Left ventricle myocardium inferior (tissue), 1 donor: ENCODE data around the gene AGBL5. TPM values are rescaled to one million over a fixed set of nuclear protein-coding genes. Genes with fewer than 3 reads are reported as not detected.

Experiments used
- DNase-seq: peaks from one replicate; pipeline ENCODE4 v3.0.0-alpha.2; 2020
- H3K27ac ChIP-seq: fragments of 200-600 bp; replicated peaks from 2 replicates; pipeline ENCODE4 v1.8.0; 2021
- H3K27me3 ChIP-seq: fragments of 200-600 bp; 2 replicates; pipeline ENCODE4 v1.8.0; 2021; ENCODE audit warnings: low read depth
- H3K36me3 ChIP-seq: fragments of 200-600 bp; 2 replicates; pipeline ENCODE4 v1.8.0; 2021
- H3K4me1 ChIP-seq: fragments of 200-600 bp; 2 replicates; pipeline ENCODE4 v1.8.0; 2021
- H3K4me3 ChIP-seq: fragments of 200-600 bp; 2 replicates; pipeline ENCODE4 v1.8.0; 2021; ENCODE audit warnings: mild to moderate bottlenecking, moderate library complexity
- H3K9me3 ChIP-seq: fragments of 200-600 bp; replicated peaks from 2 replicates; pipeline ENCODE4 v1.8.0; 2021
- CTCF ChIP-seq: fragments of 200-600 bp; IDR thresholded peaks from 2 replicates; pipeline ENCODE4 v1.8.0; 2021; ENCODE audit warnings: antibody characterized with exemption, mild to moderate bottlenecking, borderline replicate concordance
- intact Hi-C: fragments of 100-400 bp; cut with micrococcal nuclease; formaldehyde crosslinking; loops from one replicate; pipeline ENCODE4 v1.11.0; 2022
- total RNA-seq: library from RNA; stranded (reverse); fragmentation: NEBNext Ultra II Directional; extraction: Animal tissue kit (Norgen Biotek cat#: 25700); gene quantifications from one replicate; pipeline ENCODE4 v1.2.1, GENCODE V29; 2021
- donor health status: DM: no; HTN: yes; CAD: no; lungs with severe emphysema.

Gene AGBL5
- total RNA-seq, 1 donor from 2014 or later, result 10.0 TPM

GRCh38 chr2:27084297-27085061 lies 33.0 kb downstream of the AGBL5 start:
- Histone ChIP-seq H3K36me3 (no peaks in the 10 kb centered on the region), H3K4me1 (peaks cover 64% of the 10 kb centered on the region), H3K27me3 (no peaks in the 10 kb centered on the region), H3K27ac (peak overlapping the region; percentile 97), H3K9me3 (no peaks in the 10 kb centered on the region), H3K4me3 (no peak overlapping the region)
- no peak for DNase-seq
- no peak for TF ChIP-seq CTCF
- intact Hi-C loops, result loop anchor here (10.0 kb wide), 1 partner anchor 120 kb away; no protein-coding TSS in a partner anchor

- Histone ChIP-seq H3K27ac (peak overlapping the region; percentile 97), H3K4me1 (peaks cover 61% of the 10 kb centered on the region), H3K4me3 (peak overlapping the region; percentile 84), H3K27me3 (no peaks in the 10 kb centered on the region), H3K9me3 (no peaks in the 10 kb centered on the region), H3K36me3 (no peaks in the 10 kb centered on the region)
- TF ChIP-seq CTCF, result no peak
- intact Hi-C loops, result loop anchor here (10.0 kb wide), 1 partner anchor 120 kb away; no protein-coding TSS in a partner anchor
- DNase-seq, result no peak
Measured at GRCh38 chr2:27085062-27085672, 33.7 kb downstream of the AGBL5 start.

- H3K9me3 ChIP-seq, result no peaks in the 10 kb centered on the region
- peak overlapping the region; percentile 97 for H3K27ac ChIP-seq
- intact Hi-C loops, result loop anchor here (10.0 kb wide), 1 partner anchor 121 kb away; no protein-coding TSS in a partner anchor
- H3K4me1 ChIP-seq, result peaks cover 55% of the 10 kb centered on the region
- H3K36me3 ChIP-seq, result no peaks in the 10 kb centered on the region
- H3K27me3 ChIP-seq, result no peaks in the 10 kb centered on the region
- DNase-seq, result peak; percentile 82
- TF ChIP-seq CTCF, result peak; percentile 61
- H3K4me3 ChIP-seq, result peak overlapping the region; percentile 84
Measured at GRCh38 chr2:27085673-27086089, 34.2 kb downstream of the AGBL5 start.

- Histone ChIP-seq H3K27ac (peak overlapping the region; percentile 97), H3K4me1 (peaks cover 50% of the 10 kb centered on the region), H3K4me3 (peak overlapping the region; percentile 84), H3K27me3 (no peaks in the 10 kb centered on the region), H3K36me3 (no peaks in the 10 kb centered on the region), H3K9me3 (no peaks in the 10 kb centered on the region)
- intact Hi-C loops, result loop anchor here (10.0 kb wide), 1 partner anchor 121 kb away; no protein-coding TSS in a partner anchor
- peak; percentile 87 for TF ChIP-seq CTCF
- peak; percentile 96 for DNase-seq
Measured at GRCh38 chr2:27086090-27086723, 34.7 kb downstream of the AGBL5 start.
